IMR-90 (cell line): ENCODE results near the gene THRB. TPM values are rescaled to one million over a fixed set of nuclear protein-coding genes. Genes with fewer than 3 reads are reported as not detected.

Experiments used
- ATAC-seq: fragments of 200-7000 bp; cut with Tn5 transposase; 2 replicates; pipeline ENCODE4 v1.9.1; 2020; ENCODE audit warnings: low read depth, mild to moderate bottlenecking, moderate library complexity
- BruUV-seq: library from RNA; stranded (reverse); fragments of 400-500 nt; replicated peaks from 2 replicates; lab custom pipeline; 2021; lab: Mats Ljungman, UMichigan
- CTCF ChIA-PET: fragments of 300-600 bp; formaldehyde crosslinking; extraction: SDS; loops from one replicate; lab custom pipeline; 2021; ENCODE audit warnings: antibody characterized with exemption; lab: Yijun Ruan, JAX
- POLR2A ChIA-PET: fragments of 300-600 bp; sonication (Branson Sonifier 250); formaldehyde crosslinking; loops from one replicate; lab custom pipeline; 2022; ENCODE audit warnings: antibody characterized with exemption; ENCODE audit not compliant: unreplicated experiment; lab: Charles Lee
- DNase-seq: peaks from one replicate; pipeline ENCODE4 v3.0.0; 2013
- H2AFZ ChIP-seq: replicated peaks from 2 replicates; pipeline ENCODE3; 2013; ENCODE audit warnings: low read length, mild to moderate bottlenecking; ENCODE audit not compliant: poor library complexity
- H2AK5ac ChIP-seq: 2 replicates; pipeline ENCODE4 v1.6.1; 2013; ENCODE audit warnings: low read depth, low read length, inconsistent platforms
- H2AK9ac ChIP-seq: replicated peaks from 2 replicates; pipeline ENCODE3; 2013; ENCODE audit warnings: mild to moderate bottlenecking, low read depth, low read length, moderate library complexity; ENCODE audit not compliant: poor library complexity
- H2BK120ac ChIP-seq: 2 replicates; pipeline ENCODE4 v1.6.1; 2013; ENCODE audit warnings: low read depth, low read length, inconsistent platforms
- H2BK15ac ChIP-seq: 3 replicates; pipeline ENCODE4 v1.6.1; 2013; ENCODE audit warnings: low read depth, low read length, inconsistent platforms
- H2BK20ac ChIP-seq: 2 replicates; pipeline ENCODE4 v1.6.1; 2013; ENCODE audit warnings: low read depth, mild to moderate bottlenecking, inconsistent platforms, low read length, moderate library complexity
- H2BK5ac ChIP-seq: 2 replicates; pipeline ENCODE4 v1.6.1; 2013; ENCODE audit warnings: mild to moderate bottlenecking, low read depth, low read length, inconsistent platforms; ENCODE audit not compliant: poor library complexity, severe bottlenecking
- H3K14ac ChIP-seq: replicated peaks from 2 replicates; pipeline ENCODE4 v1.6.1; 2013; ENCODE audit warnings: low read depth, low read length, inconsistent platforms
- H3K18ac ChIP-seq: 2 replicates; pipeline ENCODE4 v1.6.1; 2013; ENCODE audit warnings: low read depth, low read length, control low read depth
- H3K23ac ChIP-seq: 2 replicates; pipeline ENCODE4 v1.6.1; 2013; ENCODE audit warnings: low read depth, low read length, inconsistent platforms
- H3K27ac ChIP-seq: 2 replicates; pipeline ENCODE4 v1.5.1; 2013; ENCODE audit warnings: mild to moderate bottlenecking, control low read depth, low read length; ENCODE audit not compliant: insufficient read depth
- H3K27me3 ChIP-seq: 2 replicates; pipeline ENCODE4 v1.6.1; 2013; ENCODE audit warnings: low read length; ENCODE audit not compliant: control insufficient read depth, insufficient read depth
- H3K36me3 ChIP-seq: 2 replicates; pipeline ENCODE4 v1.6.1; 2013; ENCODE audit warnings: low read length, mixed read lengths; ENCODE audit not compliant: control insufficient read depth, insufficient read depth
- H3K4ac ChIP-seq: 2 replicates; pipeline ENCODE4 v1.6.1; 2013; ENCODE audit warnings: low read depth, low read length, inconsistent platforms
- H3K4me1 ChIP-seq: 2 replicates; pipeline ENCODE4 v1.6.1; 2013; ENCODE audit warnings: low read length, mixed read lengths; ENCODE audit not compliant: control insufficient read depth, insufficient read depth
- H3K4me2 ChIP-seq: 2 replicates; pipeline ENCODE4 v1.6.1; 2013; ENCODE audit warnings: low read depth, mild to moderate bottlenecking, control low read depth, low read length, moderate library complexity
- H3K4me3 ChIP-seq: 2 replicates; pipeline ENCODE4 v1.5.1; 2013; ENCODE audit warnings: low read depth, mild to moderate bottlenecking, control low read depth, low read length, moderate library complexity; ENCODE audit not compliant: insufficient read depth
- H3K56ac ChIP-seq: 2 replicates; pipeline ENCODE4 v1.6.1; 2013; ENCODE audit warnings: low read length, inconsistent platforms; ENCODE audit not compliant: insufficient read depth; ENCODE audit errors: extremely low read depth
- H3K79me1 ChIP-seq, 2 experiments: 2 replicates each; pipeline ENCODE4 v1.6.1; 2013; ENCODE audit warnings: low read length in 2 of 2, inconsistent platforms in 1 of 2, low read depth in 1 of 2
- H3K9ac ChIP-seq: 2 replicates; pipeline ENCODE4 v1.6.1; 2013; ENCODE audit warnings: low read depth, low read length, control low read depth
- H3K9me1 ChIP-seq: 2 replicates; pipeline ENCODE4 v1.6.1; 2013; ENCODE audit warnings: low read length, inconsistent platforms; ENCODE audit not compliant: insufficient read depth
- H3K9me3 ChIP-seq: 2 replicates; pipeline ENCODE4 v1.6.1; 2013; ENCODE audit warnings: low read length; ENCODE audit not compliant: control insufficient read depth, insufficient read depth
- H4K20me1 ChIP-seq: 2 replicates; pipeline ENCODE4 v1.6.1; 2013; ENCODE audit warnings: low read length, inconsistent platforms; ENCODE audit not compliant: insufficient read depth
- H4K5ac ChIP-seq: 2 replicates; pipeline ENCODE4 v1.6.1; 2013; ENCODE audit warnings: mild to moderate bottlenecking, low read depth, low read length, control low read depth
- H4K8ac ChIP-seq, 2 experiments: 2 replicates each; pipeline ENCODE4 v1.6.1; 2013; ENCODE audit warnings: low read depth in 2 of 2, low read length in 2 of 2, control low read depth in 1 of 2, inconsistent platforms in 1 of 2
- H4K91ac ChIP-seq: 2 replicates; pipeline ENCODE4 v1.6.1; 2013; ENCODE audit warnings: low read depth, low read length, inconsistent platforms; ENCODE audit not compliant: insufficient read depth
- BHLHE40 ChIP-seq: fragments of 150-350 bp; IDR thresholded peaks from 2 replicates; pipeline ENCODE4 v1.6.1; 2016; ENCODE audit warnings: mild to moderate bottlenecking, low read depth, low read length
- CEBPB ChIP-seq: IDR thresholded peaks from 2 replicates; pipeline ENCODE4 v1.6.1; 2012; ENCODE audit warnings: low read depth, low read length, improper control_type of control experiment
- CHD1 ChIP-seq: IDR thresholded peaks from 2 replicates; pipeline ENCODE4 v1.6.1; 2012; ENCODE audit warnings: low read depth, low read length, improper control_type of control experiment
- ELK1 ChIP-seq: fragments of 150-350 bp; IDR thresholded peaks from 2 replicates; pipeline ENCODE4 v1.6.1; 2016; ENCODE audit warnings: low read depth, mild to moderate bottlenecking, low read length, moderate library complexity, borderline replicate concordance
- MAFK ChIP-seq: IDR thresholded peaks from 2 replicates; pipeline ENCODE4 v1.6.1; 2012; ENCODE audit warnings: low read depth, low read length, improper control_type of control experiment
- MAZ ChIP-seq: IDR thresholded peaks from 2 replicates; pipeline ENCODE4 v1.6.1; 2012; ENCODE audit warnings: low read depth, mild to moderate bottlenecking, low read length, improper control_type of control experiment, moderate library complexity, borderline replicate concordance
- MXI1 ChIP-seq: IDR thresholded peaks from 2 replicates; pipeline ENCODE4 v1.6.1; 2012; ENCODE audit warnings: low read depth, mild to moderate bottlenecking, low read length, moderate library complexity, borderline replicate concordance
- NFE2L2 ChIP-seq: fragments of 150-350 bp; IDR thresholded peaks from 2 replicates; pipeline ENCODE4 v1.6.1; 2016; ENCODE audit warnings: low read depth, mild to moderate bottlenecking, low read length
- POLR2A ChIP-seq: IDR thresholded peaks from 2 replicates; pipeline ENCODE4 v1.6.1; 2012; ENCODE audit warnings: mild to moderate bottlenecking, low read depth, low read length
- RCOR1 ChIP-seq: IDR thresholded peaks from 2 replicates; pipeline ENCODE4 v1.6.1; 2012; ENCODE audit warnings: mild to moderate bottlenecking, low read length, improper control_type of control experiment; ENCODE audit not compliant: insufficient replicate concordance
- RFX5 ChIP-seq: IDR thresholded peaks from 2 replicates; pipeline ENCODE4 v1.8.0; 2012; ENCODE audit warnings: low read depth, mild to moderate bottlenecking, low read length, moderate library complexity
- WGBS, 2 experiments: methylation state at CpG; one replicate each; pipeline versions ENCODE4 v1.1.5 to v1.1.7; 2013; ENCODE audit warnings: missing lambda C conversion rate in 2 of 2; ENCODE audit not compliant: insufficient read length in 1 of 2; ENCODE audit errors: extremely low coverage in 2 of 2; 5-methylcytosine and 5-hydroxymethylcytosine counted together
- dilution Hi-C: fragments of 300-500 bp; cut with HindIII; formaldehyde crosslinking; loops from one replicate; pipeline ENCODE4 v1.14.3; 2018; ENCODE audit warnings: low sequenced_read_pairs; ENCODE audit not compliant: unreplicated experiment
- in situ Hi-C: fragments of 300-500 bp; cut with MboI; formaldehyde crosslinking; loops from 3 replicates; pipeline ENCODE4 v1.14.3; 2019; ENCODE audit warnings: low sequenced_read_pairs, inconsistent platforms, mixed read lengths
- intact Hi-C: fragments of 100-400 bp; cut with micrococcal nuclease; formaldehyde crosslinking; loops from 2 replicates; pipeline ENCODE4 v1.10.0; 2022
- polyA plus RNA-seq, 3 experiments: library from polyadenylated mRNA; depleted of rRNA; stranded (reverse); fragments of >200 nt; gene quantifications; 2 replicates each; pipeline ENCODE4 v1.2.3, GENCODE V29; 2012; ENCODE audit warnings: low replicate concordance in 1 of 3
- total RNA-seq: library from RNA; depleted of rRNA; stranded (reverse); fragments of >200 nt; gene quantifications from 2 replicates; pipeline ENCODE4 v1.2.3, GENCODE V29; 2012
- TF ChIP-seq, protein P1 (sequence below): conservative IDR thresholded peaks from 2 replicates; pipeline ENCODE4 v1.5.1; 2012; ENCODE audit warnings: mild to moderate bottlenecking, low read depth, low read length, improper control_type of control experiment
- TF ChIP-seq, protein P2 (sequence below): fragments of 150-350 bp; IDR thresholded peaks from 2 replicates; pipeline ENCODE4 v1.6.1; 2017; ENCODE audit warnings: mild to moderate bottlenecking, antibody characterized with exemption, low read length, low read depth

Gene THRB
- total and polyA plus RNA-seq, 2 of the 4 experiments (the other 2 are of a cell fraction), result under 0.01 TPM; not detected in 1

DNA sequence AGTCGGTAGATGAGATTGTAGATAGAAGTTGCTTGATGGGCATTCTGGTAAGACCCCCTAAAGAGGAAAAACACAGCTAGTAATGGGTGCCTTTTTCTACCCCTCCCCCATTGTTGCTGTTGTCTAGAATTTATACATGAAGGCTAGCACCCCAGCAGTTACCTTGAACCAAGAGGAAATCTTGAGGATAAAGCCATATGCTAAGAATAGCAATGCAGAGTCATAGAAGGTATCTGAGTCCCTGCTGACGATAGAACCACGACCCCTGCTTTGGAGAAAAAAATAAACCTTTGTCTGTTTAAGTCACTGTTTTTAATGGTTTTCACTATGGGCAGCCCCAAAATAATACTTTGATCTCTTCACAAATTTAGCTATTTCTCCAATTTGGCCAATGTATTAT, 162.6 kb downstream of the THRB start:
- H3K4me2 ChIP-seq, result no peak overlapping the region
- DNase-seq, result no peak
- WGBS, 2 experiments, result no CpG with 5 or more reads among the region's 3 CpGs

More for the DNA sequence above, 162.6 kb downstream of the THRB start:
- H3K9me1 ChIP-seq, result no peaks in the 10 kb centered on the region
- TF ChIP-seq CEBPB (no peak), RFX5 (no peak), RCOR1 (no peak), NFE2L2 (no peak), POLR2A (no peak), MXI1 (no peak), MAFK (no peak), CHD1 (no peak), MAZ (no peak), ELK1 (no peak), BHLHE40 (no peak)
- TF ChIP-seq, protein P1, sequence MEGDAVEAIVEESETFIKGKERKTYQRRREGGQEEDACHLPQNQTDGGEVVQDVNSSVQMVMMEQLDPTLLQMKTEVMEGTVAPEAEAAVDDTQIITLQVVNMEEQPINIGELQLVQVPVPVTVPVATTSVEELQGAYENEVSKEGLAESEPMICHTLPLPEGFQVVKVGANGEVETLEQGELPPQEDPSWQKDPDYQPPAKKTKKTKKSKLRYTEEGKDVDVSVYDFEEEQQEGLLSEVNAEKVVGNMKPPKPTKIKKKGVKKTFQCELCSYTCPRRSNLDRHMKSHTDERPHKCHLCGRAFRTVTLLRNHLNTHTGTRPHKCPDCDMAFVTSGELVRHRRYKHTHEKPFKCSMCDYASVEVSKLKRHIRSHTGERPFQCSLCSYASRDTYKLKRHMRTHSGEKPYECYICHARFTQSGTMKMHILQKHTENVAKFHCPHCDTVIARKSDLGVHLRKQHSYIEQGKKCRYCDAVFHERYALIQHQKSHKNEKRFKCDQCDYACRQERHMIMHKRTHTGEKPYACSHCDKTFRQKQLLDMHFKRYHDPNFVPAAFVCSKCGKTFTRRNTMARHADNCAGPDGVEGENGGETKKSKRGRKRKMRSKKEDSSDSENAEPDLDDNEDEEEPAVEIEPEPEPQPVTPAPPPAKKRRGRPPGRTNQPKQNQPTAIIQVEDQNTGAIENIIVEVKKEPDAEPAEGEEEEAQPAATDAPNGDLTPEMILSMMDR, result no peak
- TF ChIP-seq, protein P2, sequence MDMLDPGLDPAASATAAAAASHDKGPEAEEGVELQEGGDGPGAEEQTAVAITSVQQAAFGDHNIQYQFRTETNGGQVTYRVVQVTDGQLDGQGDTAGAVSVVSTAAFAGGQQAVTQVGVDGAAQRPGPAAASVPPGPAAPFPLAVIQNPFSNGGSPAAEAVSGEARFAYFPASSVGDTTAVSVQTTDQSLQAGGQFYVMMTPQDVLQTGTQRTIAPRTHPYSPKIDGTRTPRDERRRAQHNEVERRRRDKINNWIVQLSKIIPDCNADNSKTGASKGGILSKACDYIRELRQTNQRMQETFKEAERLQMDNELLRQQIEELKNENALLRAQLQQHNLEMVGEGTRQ, result no peak
- no peak overlapping the region for H2BK20ac ChIP-seq
- H3K56ac ChIP-seq, result no peak overlapping the region
- ATAC-seq, result no peak
- no peak overlapping the region for H3K4me3 ChIP-seq
- H2BK15ac ChIP-seq, result no peak overlapping the region
- H3K36me3 ChIP-seq, result no peaks in the 10 kb centered on the region
- H2BK120ac ChIP-seq, result no peak overlapping the region
- no peak overlapping the region for H2BK5ac ChIP-seq
- no peak overlapping the region for H2AK9ac ChIP-seq
- no peak overlapping the region for H3K4ac ChIP-seq
- no peak overlapping the region for H2AK5ac ChIP-seq
- H4K8ac ChIP-seq, result no peak overlapping the region
- no peak overlapping the region for H3K9ac ChIP-seq
- H3K79me1 ChIP-seq, result no peaks in the 10 kb centered on the region
- H3K9me3 ChIP-seq, result no peaks in the 10 kb centered on the region
- no peaks in the 10 kb centered on the region for H4K20me1 ChIP-seq
- dilution Hi-C loops, result no loop called here
- H3K14ac ChIP-seq, result no peak overlapping the region
- no peak overlapping the region for H2AFZ ChIP-seq
- H3K18ac ChIP-seq, result no peak overlapping the region
- no peak overlapping the region for H4K5ac ChIP-seq
- H3K23ac ChIP-seq, result no peak overlapping the region
- in situ Hi-C loops, result no loop called here
- ChIA-PET POLR2A (no interaction called here), CTCF (no interaction called here)
- no peak overlapping the region for H3K27ac ChIP-seq
- no peak overlapping the region for H4K91ac ChIP-seq
- intact Hi-C loops, result no loop called here
- no peaks in the 10 kb centered on the region for H3K4me1 ChIP-seq
- no peaks in the 10 kb centered on the region for H3K27me3 ChIP-seq
- BruUV-seq, result no TSS peak
